ENCODE measurements around the gene IDH2. TPM values are rescaled to one million over a fixed set of nuclear protein-coding genes. Genes with fewer than 3 reads are reported as not detected.

Gene IDH2
- total and polyA plus RNA-seq, 2 of the 13 experiments (the other 11 are each of a cell fraction or from before 2014, with no cell fraction given): 121 to 145 TPM

GRCh38 chr15:90054618-90055097 lies 47.6 kb downstream of the IDH2 start (continued):
- TF ChIP-seq ZNF318 (CRISPR knock-in tag; IDR thresholded peaks at IDR 0.05) (no peak), ATF6 (CRISPR knock-in tag; conservative IDR thresholded peaks at IDR 0.05) (no peak), SRSF9 (IDR thresholded peaks at IDR 0.05; ENCODE audit: borderline replicate concordance, insufficient read depth, low read depth, low read length, poor library complexity, severe bottlenecking) (no peak), BCL6 (CRISPR knock-in tag; IDR thresholded peaks at IDR 0.05) (peak; percentile 82), RAD21 (CRISPR knock-in tag; IDR thresholded peaks at IDR 0.05) (no peak), PRDM15 (CRISPR knock-in tag; IDR thresholded peaks at IDR 0.05) (no peak), NR1H2 (CRISPR knock-in tag; IDR thresholded peaks at IDR 0.05; ENCODE audit: borderline replicate concordance, low read depth) (no peak), LCORL (IDR thresholded peaks at IDR 0.05) (no peak), LCORL (CRISPR knock-in tag; IDR thresholded peaks at IDR 0.05) (0 out of 2 replicates have a peak, but pooled peaks have one; percentile 19), TCF7 (IDR thresholded peaks at IDR 0.05; ENCODE audit: low read depth) (0 out of 2 replicates have a peak, but pooled peaks have one; percentile 6)
